ENCODE data around the gene WNT10A.

GRCh38 chr2:218896501-218897393 is 16.1 kb downstream of the WNT10A start:
- TF ChIP-seq EZH2 (IDR thresholded peaks at IDR 0.05) (no peak), POLR2A (IDR thresholded peaks at IDR 0.05; ENCODE audit: borderline replicate concordance, extremely low read depth, insufficient read depth, insufficient read length) (no peak), TCF7L2 (IDR thresholded peaks at IDR 0.05; ENCODE audit: borderline replicate concordance, extremely low read depth, insufficient read depth, insufficient read length) (no peak), POLR2AphosphoS5 (IDR thresholded peaks at IDR 0.05; ENCODE audit: low read depth, low read length) (peak; percentile 45; the same call in 1 of the 2 replicates), JUND (IDR thresholded peaks at IDR 0.05) (no peak), ZNF274 (IDR thresholded peaks at IDR 0.05; ENCODE audit: low read depth, low read length) (no peak), EZH2phosphoT487 (IDR thresholded peaks at IDR 0.05; ENCODE audit: borderline replicate concordance) (no peak), ZFX (IDR thresholded peaks at IDR 0.05) (no peak), EGR1 (IDR thresholded peaks at IDR 0.05; ENCODE audit: low read depth) (no peak), CBX3 (IDR thresholded peaks at IDR 0.05; ENCODE audit: low read depth) (no peak), ELF1 (IDR thresholded peaks at IDR 0.05; ENCODE audit: borderline replicate concordance, low read depth) (no peak)
- TF ChIP-seq, protein P1, sequence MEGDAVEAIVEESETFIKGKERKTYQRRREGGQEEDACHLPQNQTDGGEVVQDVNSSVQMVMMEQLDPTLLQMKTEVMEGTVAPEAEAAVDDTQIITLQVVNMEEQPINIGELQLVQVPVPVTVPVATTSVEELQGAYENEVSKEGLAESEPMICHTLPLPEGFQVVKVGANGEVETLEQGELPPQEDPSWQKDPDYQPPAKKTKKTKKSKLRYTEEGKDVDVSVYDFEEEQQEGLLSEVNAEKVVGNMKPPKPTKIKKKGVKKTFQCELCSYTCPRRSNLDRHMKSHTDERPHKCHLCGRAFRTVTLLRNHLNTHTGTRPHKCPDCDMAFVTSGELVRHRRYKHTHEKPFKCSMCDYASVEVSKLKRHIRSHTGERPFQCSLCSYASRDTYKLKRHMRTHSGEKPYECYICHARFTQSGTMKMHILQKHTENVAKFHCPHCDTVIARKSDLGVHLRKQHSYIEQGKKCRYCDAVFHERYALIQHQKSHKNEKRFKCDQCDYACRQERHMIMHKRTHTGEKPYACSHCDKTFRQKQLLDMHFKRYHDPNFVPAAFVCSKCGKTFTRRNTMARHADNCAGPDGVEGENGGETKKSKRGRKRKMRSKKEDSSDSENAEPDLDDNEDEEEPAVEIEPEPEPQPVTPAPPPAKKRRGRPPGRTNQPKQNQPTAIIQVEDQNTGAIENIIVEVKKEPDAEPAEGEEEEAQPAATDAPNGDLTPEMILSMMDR (IDR thresholded peaks at IDR 0.05 in 2 of 3, conservative IDR thresholded peaks at IDR 0.05 in 1 of 3; ENCODE audit: borderline replicate concordance in 1 of 3, insufficient read depth in 1 of 3, low read depth in 2 of 3, low read length in 2 of 3), result 0 out of 6 replicates have a peak, but pooled peaks of 1 of the 3 experiments have one; percentile 17
- TF ChIP-seq, protein P2, sequence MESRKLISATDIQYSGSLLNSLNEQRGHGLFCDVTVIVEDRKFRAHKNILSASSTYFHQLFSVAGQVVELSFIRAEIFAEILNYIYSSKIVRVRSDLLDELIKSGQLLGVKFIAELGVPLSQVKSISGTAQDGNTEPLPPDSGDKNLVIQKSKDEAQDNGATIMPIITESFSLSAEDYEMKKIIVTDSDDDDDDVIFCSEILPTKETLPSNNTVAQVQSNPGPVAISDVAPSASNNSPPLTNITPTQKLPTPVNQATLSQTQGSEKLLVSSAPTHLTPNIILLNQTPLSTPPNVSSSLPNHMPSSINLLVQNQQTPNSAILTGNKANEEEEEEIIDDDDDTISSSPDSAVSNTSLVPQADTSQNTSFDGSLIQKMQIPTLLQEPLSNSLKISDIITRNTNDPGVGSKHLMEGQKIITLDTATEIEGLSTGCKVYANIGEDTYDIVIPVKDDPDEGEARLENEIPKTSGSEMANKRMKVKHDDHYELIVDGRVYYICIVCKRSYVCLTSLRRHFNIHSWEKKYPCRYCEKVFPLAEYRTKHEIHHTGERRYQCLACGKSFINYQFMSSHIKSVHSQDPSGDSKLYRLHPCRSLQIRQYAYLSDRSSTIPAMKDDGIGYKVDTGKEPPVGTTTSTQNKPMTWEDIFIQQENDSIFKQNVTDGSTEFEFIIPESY (IDR thresholded peaks at IDR 0.05; ENCODE audit: extremely low read depth, insufficient replicate concordance, low read length), result no peak
